Measurements from ENCODE around the gene ZBTB17.

- TF ChIP-seq, protein P1, sequence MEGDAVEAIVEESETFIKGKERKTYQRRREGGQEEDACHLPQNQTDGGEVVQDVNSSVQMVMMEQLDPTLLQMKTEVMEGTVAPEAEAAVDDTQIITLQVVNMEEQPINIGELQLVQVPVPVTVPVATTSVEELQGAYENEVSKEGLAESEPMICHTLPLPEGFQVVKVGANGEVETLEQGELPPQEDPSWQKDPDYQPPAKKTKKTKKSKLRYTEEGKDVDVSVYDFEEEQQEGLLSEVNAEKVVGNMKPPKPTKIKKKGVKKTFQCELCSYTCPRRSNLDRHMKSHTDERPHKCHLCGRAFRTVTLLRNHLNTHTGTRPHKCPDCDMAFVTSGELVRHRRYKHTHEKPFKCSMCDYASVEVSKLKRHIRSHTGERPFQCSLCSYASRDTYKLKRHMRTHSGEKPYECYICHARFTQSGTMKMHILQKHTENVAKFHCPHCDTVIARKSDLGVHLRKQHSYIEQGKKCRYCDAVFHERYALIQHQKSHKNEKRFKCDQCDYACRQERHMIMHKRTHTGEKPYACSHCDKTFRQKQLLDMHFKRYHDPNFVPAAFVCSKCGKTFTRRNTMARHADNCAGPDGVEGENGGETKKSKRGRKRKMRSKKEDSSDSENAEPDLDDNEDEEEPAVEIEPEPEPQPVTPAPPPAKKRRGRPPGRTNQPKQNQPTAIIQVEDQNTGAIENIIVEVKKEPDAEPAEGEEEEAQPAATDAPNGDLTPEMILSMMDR (conservative IDR thresholded peaks at IDR 0.05; ENCODE audit: low read depth, low read length) = no peak
- TF ChIP-seq EZH2 (IDR thresholded peaks at IDR 0.05; ENCODE audit: low read length, unreplicated experiment) = no peak
Measured at GRCh38 chr1:16023050-16023653, 47.3 kb upstream of the ZBTB17 start.

All from PC-3 (cell line).